HEK293T (cell line): Measurements from ENCODE around the gene HSPG2.

ENCODE experiments used
- CTCF ChIA-PET: fragments of 350-600 bp; formaldehyde crosslinking; extraction: SDS; loops from one replicate; lab custom pipeline; 2021; ENCODE audit warnings: antibody characterized with exemption, inconsistent platforms; lab: Yijun Ruan, JAX
- POLR2A ChIA-PET: fragments of 350-600 bp; formaldehyde crosslinking; extraction: SDS; loops from one replicate; lab custom pipeline; 2020; ENCODE audit warnings: antibody characterized with exemption, inconsistent platforms; lab: Yijun Ruan, JAX
- DNase-seq: peaks from one replicate; pipeline ENCODE4 v3.0.0; 2012; ENCODE audit warnings: mixed read lengths; ENCODE audit errors: extremely low spot score
- ARNT ChIP-seq: fragments of 450-650 bp; IDR thresholded peaks from 2 replicates; pipeline ENCODE4 v1.6.1; 2017; ENCODE audit warnings: mild to moderate bottlenecking
- BHLHE40 ChIP-seq: fragments of 450-650 bp; IDR thresholded peaks from 2 replicates; pipeline ENCODE4 v1.6.1; 2016; ENCODE audit warnings: mild to moderate bottlenecking, moderate library complexity, borderline replicate concordance
- CTBP1 ChIP-seq: fragments of 450-650 bp; IDR thresholded peaks from 2 replicates; pipeline ENCODE4 v1.6.1; 2016; ENCODE audit warnings: borderline replicate concordance
- ELF4 ChIP-seq: fragments of 450-650 bp; IDR thresholded peaks from 2 replicates; pipeline ENCODE4 v1.6.1; 2017; ENCODE audit warnings: antibody characterized with exemption
- FOXA1 ChIP-seq: fragments of 450-650 bp; IDR thresholded peaks from 2 replicates; pipeline ENCODE4 v1.6.1; 2016; ENCODE audit warnings: mild to moderate bottlenecking
- FOXK2 ChIP-seq: fragments of 450-650 bp; IDR thresholded peaks from 2 replicates; pipeline ENCODE4 v1.6.1; 2016; ENCODE audit warnings: mild to moderate bottlenecking
- FOXM1 ChIP-seq: fragments of 450-650 bp; IDR thresholded peaks from 2 replicates; pipeline ENCODE4 v1.6.1; 2017; ENCODE audit warnings: mild to moderate bottlenecking, borderline replicate concordance
- HDGF ChIP-seq: fragments of 450-650 bp; IDR thresholded peaks from 2 replicates; pipeline ENCODE4 v1.6.1; 2017; ENCODE audit warnings: antibody characterized with exemption, borderline replicate concordance
- L3MBTL2 ChIP-seq: fragments of 450-650 bp; conservative IDR thresholded peaks from 2 replicates; pipeline ENCODE4 v1.6.1; 2016; ENCODE audit warnings: mild to moderate bottlenecking
- LEF1 ChIP-seq: fragments of 450-650 bp; IDR thresholded peaks from 2 replicates; pipeline ENCODE4 v1.6.1; 2017; ENCODE audit warnings: mild to moderate bottlenecking, borderline replicate concordance
- NFRKB ChIP-seq: fragments of 450-650 bp; IDR thresholded peaks from 2 replicates; pipeline ENCODE4 v1.6.1; 2016; ENCODE audit warnings: mild to moderate bottlenecking, moderate library complexity
- PKNOX1 ChIP-seq: fragments of 450-650 bp; IDR thresholded peaks from 2 replicates; pipeline ENCODE4 v1.6.1; 2016
- SP1 ChIP-seq: fragments of 450-650 bp; IDR thresholded peaks from 2 replicates; pipeline ENCODE4 v1.6.1; 2017
- SUZ12 ChIP-seq: fragments of 450-650 bp; IDR thresholded peaks from 2 replicates; pipeline ENCODE4 v1.6.1; 2016; ENCODE audit warnings: mild to moderate bottlenecking
- TARDBP ChIP-seq: fragments of 450-650 bp; IDR thresholded peaks from 2 replicates; pipeline ENCODE4 v1.6.1; 2016
- ZNF384 ChIP-seq: fragments of 450-650 bp; IDR thresholded peaks from 2 replicates; pipeline ENCODE4 v1.6.1; 2016

Gene HSPG2

GRCh38 chr1:21865943-21866706, 71.0 kb downstream of the HSPG2 start:
- peak; percentile 42 for DNase-seq
- POLR2A ChIA-PET: no interaction called here
- no peak for TF ChIP-seq ZNF384
- no peak for TF ChIP-seq NFRKB
- no peak for TF ChIP-seq L3MBTL2
- TF ChIP-seq FOXM1: no peak
- no peak for TF ChIP-seq FOXK2
- TF ChIP-seq PKNOX1: no peak
- TF ChIP-seq LEF1: no peak
- TF ChIP-seq SP1: no peak
- no peak for TF ChIP-seq TARDBP
- TF ChIP-seq SUZ12: no peak
- CTCF ChIA-PET: no interaction called here

GRCh38 chr1:21865609-21865942, 71.5 kb downstream of the HSPG2 start:
- DNase-seq: no peak
- TF ChIP-seq FOXK2 (no peak), NFRKB (no peak), LEF1 (no peak), BHLHE40 (no peak), TARDBP (no peak)
- CTCF ChIA-PET: no interaction called here
- POLR2A ChIA-PET: no interaction called here

GRCh38 chr1:21864730-21865129, 72.4 kb downstream of the HSPG2 start:
- TF ChIP-seq TARDBP: no peak
- TF ChIP-seq ARNT: no peak
- no peak for TF ChIP-seq FOXK2
- TF ChIP-seq ZNF384: no peak
- no peak for TF ChIP-seq FOXM1
- TF ChIP-seq BHLHE40: no peak
- no peak for TF ChIP-seq ELF4
- TF ChIP-seq CTBP1: no peak
- TF ChIP-seq PKNOX1: no peak
- TF ChIP-seq FOXA1: no peak
- no peak for TF ChIP-seq L3MBTL2
- no peak for TF ChIP-seq NFRKB
- TF ChIP-seq HDGF: no peak
- TF ChIP-seq LEF1: no peak
- TF ChIP-seq SUZ12: no peak
- TF ChIP-seq SP1: no peak
- ChIA-PET POLR2A (no interaction called here), CTCF (no interaction called here)
- no peak for DNase-seq

- ChIA-PET CTCF (no interaction called here), POLR2A (no interaction called here)
- TF ChIP-seq NFRKB: no peak
- no peak for TF ChIP-seq HDGF
- TF ChIP-seq BHLHE40: no peak
- no peak for TF ChIP-seq FOXK2
- no peak for TF ChIP-seq TARDBP
- no peak for TF ChIP-seq SP1
- TF ChIP-seq FOXA1: no peak
- no peak for TF ChIP-seq PKNOX1
- TF ChIP-seq FOXM1: no peak
- TF ChIP-seq ARNT: no peak
- DNase-seq: no peak
Measured at GRCh38 chr1:21863981-21864380, 73.1 kb downstream of the HSPG2 start.

- ChIA-PET POLR2A (no interaction called here), CTCF (interaction anchor here (1.1 to 1.3 kb wide), 2 partner anchors 10 to 77 kb away, joined by 3 to 6 read pairs; no protein-coding TSS in a partner anchor)
- TF ChIP-seq NFRKB (no peak), CTBP1 (no peak), LEF1 (no peak), ARNT (no peak), BHLHE40 (no peak), FOXM1 (no peak), SUZ12 (no peak), HDGF (no peak), FOXK2 (no peak), ELF4 (no peak), L3MBTL2 (no peak), SP1 (no peak)
- DNase-seq: no peak
Measured at GRCh38 chr1:21861602-21862429, 75.3 kb downstream of the HSPG2 start.

- TF ChIP-seq FOXA1: no peak
- no peak for TF ChIP-seq TARDBP
- no peak for TF ChIP-seq PKNOX1
- no peak for TF ChIP-seq FOXK2
- TF ChIP-seq FOXM1: no peak
- TF ChIP-seq ELF4: no peak
- no peak for TF ChIP-seq HDGF
- TF ChIP-seq SUZ12: no peak
- TF ChIP-seq NFRKB: no peak
- TF ChIP-seq SP1: no peak
- no peak for TF ChIP-seq L3MBTL2
- TF ChIP-seq ZNF384: no peak
- no peak for TF ChIP-seq ARNT
- no peak for TF ChIP-seq LEF1
- TF ChIP-seq BHLHE40: no peak
- no peak for TF ChIP-seq CTBP1
- DNase-seq: no peak
- POLR2A ChIA-PET: no interaction called here
- CTCF ChIA-PET: no interaction called here
Measured at GRCh38 chr1:21860971-21861370, 76.1 kb downstream of the HSPG2 start.
